HG03565 (cell line): ENCODE measurements around the gene CMTM5.
"Not testable (repeated sequence)": the region's sequence is repeated elsewhere in the genome, so short reads cannot be mapped to it uniquely, and the experiment has no call there.

Source experiments
- ATAC-seq: cut with Tn5 transposase; IDR thresholded peaks from one replicate; pipeline ENCODE4 v1.9.1; 2021; ENCODE audit warnings: mild to moderate bottlenecking, moderate library complexity; ENCODE audit not compliant: unreplicated experiment

Gene CMTM5

DNA sequence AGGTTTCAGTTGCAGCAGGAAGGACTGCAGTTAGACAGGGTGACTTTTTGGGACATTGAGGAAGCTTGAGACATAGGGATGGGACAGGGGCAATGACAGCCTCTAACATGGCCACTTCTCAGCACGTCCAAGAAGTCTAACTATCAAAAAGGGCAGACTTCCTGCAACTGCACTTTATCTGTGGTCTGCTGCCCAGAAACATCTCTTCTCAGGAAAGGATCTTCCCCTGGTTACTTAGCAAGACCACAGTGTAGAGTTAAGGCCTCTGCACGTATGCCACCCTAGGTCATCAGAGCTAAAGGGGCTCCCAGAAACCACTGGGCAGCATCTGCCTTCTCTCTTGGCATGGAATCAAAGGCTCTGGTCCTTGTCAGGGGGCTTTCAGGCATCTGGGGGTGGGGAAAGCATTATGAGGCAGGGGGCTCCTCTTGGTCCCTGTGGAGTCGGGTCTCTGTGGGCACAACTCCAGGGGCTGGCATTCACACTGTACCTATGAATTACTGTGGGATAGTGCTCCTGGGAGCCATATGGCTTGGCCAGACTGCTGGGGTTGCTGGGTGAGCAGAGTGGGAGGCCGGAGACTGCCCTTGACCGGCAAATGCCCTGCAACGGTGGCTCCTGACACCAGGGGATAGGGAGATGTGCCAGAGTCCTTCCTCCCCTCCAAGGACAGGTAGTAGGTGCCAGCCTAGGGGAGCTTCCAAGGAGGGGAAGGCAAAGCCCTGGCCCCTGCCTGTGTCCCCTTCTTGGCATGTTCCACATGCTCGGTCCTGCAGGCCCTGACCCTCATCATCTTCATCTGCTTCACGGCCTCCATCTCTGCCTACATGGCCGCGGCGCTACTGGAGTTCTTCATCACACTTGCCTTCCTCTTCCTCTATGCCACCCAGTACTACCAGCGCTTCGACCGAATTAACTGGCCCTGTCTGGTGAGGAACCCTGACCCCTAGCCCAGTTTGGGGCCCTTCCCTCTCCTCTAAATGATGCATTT lies 1.0 kb downstream of the CMTM5 start:
- no peak for ATAC-seq

DNA sequence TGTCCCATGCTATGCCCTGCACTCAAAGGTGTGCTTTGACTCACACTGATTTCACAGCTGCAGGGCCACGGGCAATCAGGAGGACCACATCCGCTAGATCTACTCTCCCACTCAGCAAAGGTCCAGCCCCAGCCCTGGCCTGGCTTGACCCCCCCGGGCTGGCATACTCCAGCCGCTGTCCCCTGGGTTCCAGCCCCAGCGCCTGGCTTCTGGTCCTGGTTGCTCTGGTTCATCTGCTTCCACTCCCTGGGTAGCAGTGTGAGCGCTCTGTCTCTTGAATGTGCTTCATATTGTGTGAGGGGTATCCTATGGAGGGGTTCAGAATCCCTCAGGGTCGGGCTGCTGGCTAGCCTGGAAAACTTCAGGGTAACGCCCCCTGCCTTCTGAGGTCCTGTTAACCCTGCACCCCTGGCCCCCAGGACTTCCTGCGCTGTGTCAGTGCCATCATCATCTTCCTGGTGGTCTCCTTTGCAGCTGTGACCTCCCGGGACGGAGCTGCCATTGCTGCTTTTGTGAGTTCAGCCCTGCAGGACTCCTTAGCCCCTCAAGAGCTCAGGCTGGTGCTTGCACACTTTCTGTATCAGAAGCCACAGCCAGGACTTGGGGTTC lies 1.9 kb downstream of the CMTM5 start:
- no peak for ATAC-seq

DNA sequence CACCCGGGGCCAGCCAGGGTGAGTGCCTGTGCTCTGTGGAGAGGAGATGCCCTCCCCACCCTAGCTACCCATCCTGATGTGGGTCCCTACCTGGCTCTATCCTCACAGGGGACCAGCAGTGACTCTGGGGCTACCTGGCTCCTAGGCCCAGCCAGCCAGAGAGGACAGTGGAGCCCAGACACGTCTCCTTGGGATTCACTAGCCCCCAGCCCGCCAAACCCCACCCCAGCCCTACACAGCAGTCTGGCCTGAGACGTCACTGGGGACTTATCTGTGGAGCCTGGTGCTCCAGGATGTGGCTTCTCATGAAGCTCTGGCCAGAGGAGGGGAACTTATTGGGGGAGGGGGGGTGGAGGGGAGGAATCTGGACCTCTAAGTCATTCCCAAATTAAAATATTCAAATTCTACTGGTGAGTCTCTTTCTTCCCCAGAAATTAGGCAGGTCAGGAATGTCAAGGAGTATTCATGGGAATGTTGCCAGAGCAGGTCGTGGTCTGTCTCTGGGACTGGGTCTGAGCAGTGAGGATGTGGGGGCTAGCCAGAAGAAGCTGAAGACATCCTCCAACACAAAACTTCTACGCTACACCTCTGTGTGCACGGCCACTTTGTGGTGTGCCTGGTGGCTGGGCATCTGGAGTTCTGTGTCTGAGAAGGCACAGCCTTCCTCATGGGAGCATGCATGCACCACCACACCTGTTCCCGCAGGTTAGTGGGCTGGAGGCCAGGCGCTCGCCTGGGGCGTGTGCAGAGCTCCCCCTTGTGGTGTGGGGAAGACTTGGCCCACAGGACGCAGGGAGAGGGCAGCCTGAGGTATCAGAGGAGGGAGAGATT lies 2.7 kb downstream of the CMTM5 start:
- ATAC-seq, result no peak

DNA sequence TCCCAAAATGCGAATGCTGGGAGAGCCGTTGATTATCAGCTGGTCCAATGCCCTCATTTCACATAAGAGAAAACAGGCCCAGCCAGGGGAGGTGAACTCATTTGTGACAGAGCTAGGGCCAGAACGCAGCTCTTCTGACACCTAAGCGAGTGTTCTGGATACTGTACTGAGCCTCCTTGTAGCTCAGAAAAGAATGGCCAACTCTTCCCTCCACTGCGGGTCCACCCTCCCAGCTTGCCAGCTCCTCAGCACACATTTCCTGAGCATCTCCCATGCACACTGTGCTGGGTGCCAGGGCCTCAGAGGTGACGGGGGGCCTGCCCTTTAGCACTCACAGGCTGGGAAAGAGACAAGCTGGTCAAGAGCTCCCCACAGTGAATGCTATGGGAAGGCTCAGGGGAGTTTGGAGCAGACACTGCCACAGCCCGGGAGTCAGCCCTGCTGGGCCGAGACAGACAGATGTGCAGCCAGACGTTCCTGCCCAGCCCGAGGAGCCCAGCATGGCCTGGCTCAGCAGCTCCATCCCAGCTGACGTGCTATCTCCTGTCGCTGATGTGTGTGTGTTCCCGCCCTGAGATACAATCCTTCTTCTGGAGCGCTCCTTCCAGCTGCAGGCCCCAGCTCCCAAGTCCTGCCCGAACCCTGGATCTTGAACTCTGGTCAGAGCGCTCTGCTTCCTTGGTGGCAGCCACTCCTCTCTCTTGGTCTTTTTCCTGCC lies 3.5 kb downstream of the CMTM5 start:
- no peak for ATAC-seq

DNA sequence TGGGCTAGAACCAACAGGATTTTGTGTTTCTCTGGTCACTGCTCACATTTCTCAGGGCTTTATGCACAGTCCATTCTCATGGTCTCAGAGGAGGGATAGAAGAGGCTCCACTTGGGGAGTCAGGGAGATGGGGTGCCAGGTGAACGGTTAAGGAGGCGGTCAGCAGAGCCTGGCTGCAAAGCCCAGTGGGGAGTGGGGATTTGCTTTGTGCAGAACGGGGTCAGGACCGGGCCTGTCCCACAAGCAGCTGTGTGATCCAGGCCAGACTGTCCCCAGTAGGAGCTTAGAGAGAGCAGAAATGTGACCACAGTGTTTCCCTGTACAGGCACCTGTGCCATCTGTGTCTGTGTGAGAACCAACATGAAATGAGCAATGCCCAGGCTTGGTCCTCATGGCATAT lies 4.1 kb downstream of the CMTM5 start:
- ATAC-seq, result no peak

DNA sequence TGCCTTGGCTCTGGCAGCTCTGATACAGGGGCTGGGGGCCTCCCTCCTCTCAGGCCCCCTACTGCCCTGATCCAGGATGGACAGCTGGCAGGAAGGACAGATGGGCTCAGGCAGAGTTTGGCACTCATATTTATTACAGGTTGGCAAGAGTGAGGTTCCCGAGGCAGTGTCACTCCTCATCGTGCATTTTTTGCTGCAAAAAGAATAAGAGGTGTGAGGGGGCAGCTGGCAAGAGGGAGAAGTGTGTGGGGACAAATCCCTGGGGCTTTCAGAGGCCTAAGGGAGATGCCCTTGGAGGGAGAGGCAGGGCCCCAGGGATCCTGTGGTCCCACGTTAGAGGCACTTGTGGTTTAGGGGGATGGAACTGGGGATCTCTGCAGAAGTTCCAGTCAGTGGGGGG lies 5.0 kb downstream of the CMTM5 start:
- ATAC-seq, result no peak

DNA sequence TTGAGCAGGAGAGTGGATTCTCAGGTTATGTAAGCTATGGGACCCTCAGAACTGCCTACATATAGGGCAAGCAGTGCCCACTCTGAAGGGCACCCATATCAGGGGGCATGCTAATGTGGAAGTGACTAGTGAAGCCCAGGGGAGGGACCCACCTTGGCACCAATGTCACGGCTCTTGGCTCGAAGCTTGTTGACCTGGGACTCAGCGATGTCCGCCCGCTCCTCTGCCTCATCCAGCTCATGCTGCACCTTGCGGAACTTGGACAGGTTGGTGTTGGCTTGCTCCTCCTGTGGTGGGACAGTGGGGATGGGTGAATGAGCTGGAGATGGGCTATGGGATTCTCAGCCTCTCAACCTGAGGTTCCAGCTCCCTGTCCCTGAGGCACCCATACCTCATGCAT lies 5.4 kb downstream of the CMTM5 start:
- no peak for ATAC-seq

DNA sequence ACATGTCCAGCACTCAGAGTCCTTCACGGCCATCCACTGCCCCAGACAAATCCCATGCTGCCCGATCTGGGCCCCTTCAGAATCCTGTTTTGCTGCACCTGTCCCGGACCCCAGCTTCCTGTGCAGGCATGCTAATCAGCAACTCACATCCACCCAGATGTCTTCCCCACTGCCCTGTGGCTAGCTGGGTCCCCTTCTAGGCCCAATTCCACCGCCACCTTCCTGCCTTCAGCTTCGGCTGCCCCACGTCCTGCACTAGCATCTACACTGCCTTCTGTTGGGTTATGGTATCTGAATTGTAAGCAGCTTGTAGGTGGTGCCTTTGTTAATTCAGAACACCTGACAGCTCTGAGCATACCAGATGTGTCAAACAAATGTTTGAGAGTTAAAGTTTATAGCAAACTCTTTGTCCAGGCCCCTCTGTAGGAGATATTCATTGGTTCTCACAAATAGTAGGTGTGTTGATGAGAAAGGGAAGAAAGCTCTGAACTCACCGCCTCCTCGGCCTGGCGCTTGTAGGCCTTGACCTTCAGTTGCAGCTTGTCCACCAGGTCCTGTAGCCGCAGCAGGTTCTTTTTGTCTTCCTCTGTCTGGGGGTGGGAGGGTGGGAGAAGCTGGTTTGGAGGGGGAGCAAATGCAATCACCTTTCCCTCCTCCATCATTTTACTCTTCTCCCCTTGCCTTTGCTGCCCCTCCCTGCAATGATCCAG lies 6.0 kb downstream of the CMTM5 start:
- ATAC-seq, result no peak

DNA sequence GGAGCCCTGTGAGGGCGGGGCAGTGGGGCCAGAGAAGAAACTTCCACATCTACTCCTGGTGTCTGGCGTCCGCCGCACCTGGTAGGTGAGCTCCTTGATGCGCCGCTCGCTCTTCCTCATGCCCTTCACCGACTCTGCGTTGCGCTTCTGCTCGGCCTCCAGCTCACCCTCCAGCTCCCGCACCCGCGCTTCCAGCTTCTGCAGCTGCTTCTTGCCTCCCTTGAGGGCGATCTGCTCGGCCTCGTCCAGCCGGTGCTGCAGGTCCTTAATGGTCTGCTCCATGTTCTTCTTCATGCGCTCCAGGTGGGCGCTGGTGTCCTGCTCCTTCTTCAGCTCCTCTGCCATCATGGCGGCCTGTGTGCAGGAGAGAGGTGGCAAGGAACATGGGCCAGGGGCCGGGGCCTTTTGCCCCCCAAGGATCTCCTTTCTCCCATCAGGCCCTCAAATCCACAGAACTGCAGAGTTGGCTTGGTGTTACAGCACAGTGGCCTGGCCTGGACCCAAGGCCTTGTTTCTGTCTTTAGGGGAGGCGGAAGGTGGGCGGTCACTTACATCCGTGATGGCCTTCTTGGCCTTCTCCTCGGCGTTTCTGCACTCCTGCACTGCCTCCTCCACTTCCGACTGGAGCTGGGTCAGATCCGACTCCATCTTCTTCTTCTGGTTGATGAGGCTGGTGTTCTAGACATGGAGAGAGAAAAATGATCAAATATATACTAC lies 7.7 kb downstream of the CMTM5 start:
- no peak for ATAC-seq

DNA sequence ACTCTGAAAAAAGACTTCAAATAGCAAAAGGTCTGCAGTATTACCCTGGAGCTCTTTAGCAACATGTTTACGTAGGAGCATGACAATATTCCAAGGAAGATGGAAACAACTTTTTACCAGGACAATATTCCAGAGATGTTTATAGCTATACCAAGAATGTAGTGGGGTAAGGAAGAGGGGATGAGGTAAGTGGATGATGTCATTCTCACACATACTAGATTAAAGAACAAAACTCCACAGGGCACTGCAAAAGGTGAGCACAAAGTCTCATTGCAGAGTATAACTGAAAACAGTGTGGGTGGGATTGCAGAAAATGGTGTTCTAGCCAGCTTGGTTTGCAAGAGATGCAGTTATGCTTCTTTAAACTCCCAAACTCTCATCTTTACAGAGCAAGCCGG lies 8.4 kb downstream of the CMTM5 start:
- ATAC-seq, result no peak

DNA sequence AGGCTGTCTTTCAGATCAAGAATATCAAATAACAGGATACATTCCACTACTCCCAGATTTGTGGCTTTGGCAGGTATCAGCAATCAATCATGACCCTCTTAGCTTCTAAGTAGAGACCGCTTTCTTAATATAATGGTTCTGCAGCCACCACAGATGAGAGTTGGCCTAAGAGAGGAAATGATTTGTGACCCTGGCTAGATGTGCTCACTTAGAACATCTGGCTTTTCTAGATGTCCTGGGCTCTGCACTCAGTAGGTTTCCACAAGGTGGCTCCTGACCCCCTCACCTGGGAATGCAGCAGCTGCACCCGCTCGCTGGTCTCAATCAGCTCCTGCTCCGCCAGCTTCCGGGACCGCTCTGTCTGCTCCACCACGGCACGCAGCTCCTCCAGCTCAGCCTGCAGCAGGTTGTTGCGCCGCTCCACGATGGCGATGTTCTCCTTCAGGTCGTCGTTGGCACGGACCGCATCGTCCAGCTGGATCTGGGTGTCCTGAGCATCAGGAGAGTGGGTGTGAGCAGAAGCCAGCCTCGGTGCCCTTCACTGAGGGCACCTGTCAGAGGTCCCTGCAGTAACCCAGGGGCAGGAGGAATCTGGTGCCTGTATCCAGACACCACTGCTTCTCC lies 8.9 kb downstream of the CMTM5 start:
- no peak for ATAC-seq

DNA sequence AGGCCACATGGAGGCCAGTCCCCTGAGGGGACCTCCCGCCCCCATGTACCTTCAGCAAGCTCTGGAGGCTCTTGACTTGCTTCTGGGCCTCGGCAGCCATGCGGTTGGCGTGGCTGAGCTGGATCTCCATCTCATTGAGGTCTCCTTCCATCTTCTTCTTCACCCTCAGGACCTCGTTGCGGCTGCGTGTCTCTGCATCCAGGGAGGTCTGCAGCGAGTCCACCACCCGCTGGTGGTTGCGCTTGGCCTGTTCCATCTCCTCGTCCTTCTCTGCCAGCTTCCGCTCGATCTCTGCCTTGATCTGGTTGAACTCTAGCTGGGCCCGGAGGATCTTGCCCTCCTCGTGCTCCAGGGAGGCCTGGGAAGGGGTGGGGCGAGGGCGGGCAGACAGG lies 9.4 kb downstream of the CMTM5 start:
- ATAC-seq, result not testable (repeated sequence)

DNA sequence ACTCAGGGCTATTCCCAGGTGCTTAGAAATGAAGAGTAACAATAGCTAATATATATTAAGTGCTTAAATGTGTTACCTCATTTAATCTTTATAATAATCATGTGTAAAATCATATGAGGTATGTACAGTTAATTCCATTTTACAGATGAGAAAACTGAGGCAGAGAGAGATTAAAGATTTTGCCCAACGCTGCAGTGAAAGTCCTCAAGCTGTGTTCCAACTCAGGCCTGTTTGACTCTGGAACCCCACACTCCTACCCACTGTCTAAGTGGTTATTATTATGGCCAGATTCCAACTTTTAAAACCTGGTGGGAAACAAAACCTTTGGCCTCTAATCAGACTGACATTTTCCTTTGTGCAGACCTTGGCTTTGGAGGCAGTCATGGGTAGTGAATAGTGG lies 10.2 kb downstream of the CMTM5 start:
- ATAC-seq, result no peak

DNA sequence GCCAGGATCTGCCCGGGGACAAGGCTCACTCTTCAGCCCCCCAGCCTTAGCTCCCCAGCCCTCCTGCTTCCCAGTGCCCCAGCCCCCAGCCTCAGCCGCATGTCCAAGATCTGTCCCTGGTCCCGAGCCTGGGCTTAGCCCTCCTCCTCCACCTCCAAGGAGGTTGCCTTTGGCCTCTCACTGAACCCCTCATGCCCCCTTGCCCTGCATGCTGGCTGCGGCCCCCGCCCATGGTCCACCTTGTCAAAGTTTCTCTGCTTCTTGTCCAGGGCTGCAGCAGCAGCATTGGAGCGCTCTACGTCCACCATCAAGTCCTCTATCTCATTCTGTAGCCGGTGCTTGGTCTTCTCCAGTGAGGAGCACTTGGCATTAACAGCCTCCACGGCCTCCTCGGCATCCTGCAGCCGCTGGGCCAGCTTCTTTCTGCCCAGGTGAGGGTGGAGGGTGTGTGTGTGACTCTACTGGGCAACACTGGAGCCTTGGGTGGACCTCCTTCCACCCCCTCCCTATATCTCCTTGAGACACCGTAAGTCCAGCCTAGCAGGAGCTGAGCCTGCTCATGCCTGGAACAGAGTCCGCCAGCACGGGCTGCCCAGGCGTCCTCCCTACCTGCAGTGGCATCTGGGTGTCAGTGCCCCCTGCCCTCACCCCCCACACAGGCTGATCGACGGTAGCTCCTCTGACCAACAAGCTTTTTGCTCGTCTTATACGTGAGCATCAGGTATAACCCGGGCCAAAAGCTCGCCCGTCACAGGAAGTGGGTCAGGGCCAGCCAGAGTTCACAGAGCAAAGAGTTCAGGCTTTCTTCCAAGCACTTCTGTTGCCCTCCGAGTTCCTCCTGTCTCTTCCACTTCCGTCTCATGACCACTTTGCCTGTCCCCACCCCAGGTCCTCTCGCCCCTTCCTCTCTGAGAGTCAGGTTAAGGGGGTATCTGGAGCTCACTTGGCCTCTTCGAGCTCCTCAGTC lies 11.4 kb downstream of the CMTM5 start:
- no peak for ATAC-seq

DNA sequence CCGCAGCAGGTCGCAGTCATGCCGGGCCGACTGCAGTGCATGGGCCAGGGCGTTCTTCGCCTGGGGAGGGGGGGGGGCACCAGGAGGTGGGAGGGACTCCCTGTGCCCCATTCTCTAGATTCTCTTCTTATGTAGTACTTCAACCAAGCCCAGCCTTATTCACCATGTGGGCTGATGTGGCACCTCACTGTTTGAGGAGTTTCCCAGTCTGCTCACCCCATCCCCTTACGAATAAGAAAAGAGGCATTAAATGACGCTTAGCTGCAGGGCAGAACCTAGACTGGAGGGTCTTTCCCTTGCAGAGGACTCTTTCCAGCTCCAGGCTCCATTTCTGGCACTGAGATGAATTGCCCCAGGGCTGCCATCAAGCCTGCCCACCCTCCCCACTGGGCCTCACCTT lies 12.2 kb downstream of the CMTM5 start:
- ATAC-seq, result no peak

DNA sequence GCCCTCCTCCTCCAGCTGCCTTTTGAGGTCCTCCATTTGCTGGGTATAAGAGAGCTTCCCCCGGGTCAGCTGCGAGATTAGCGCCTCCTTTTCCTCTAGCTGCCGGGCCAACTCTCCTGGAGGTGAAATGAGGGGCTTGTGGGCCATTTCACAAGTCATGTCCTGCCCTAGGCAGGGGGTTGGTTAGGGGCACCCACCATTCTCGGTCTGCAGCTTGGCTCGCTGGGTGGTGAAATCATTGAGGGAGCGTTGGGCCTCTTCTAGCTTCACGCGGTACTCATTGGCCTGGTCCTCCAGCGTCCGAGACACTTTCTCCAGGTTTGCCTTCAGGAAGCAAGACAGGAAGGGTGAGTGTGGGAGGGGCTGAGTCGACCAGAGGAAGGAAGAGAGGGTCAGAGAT lies 12.6 kb downstream of the CMTM5 start:
- ATAC-seq, result no peak

DNA sequence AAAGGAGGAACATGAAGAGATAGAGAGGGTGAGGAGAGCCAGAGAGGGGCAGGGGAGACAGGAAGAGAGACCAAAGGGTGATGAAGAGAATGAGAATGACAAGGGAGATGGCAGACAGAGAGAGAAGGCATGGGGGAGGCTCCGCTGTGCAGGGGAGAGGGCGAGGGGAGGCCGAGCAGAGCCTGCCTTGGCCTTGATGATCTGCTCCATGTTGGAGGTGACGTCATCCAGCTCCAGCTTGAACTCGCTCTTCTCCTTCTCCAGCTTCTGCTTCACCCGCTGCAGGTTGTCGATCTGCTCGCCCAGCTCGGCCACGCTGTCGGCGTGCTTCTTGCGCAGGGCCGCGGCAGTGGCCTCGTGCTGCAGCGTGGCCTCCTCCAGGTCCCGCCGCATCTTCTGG lies 13.0 kb downstream of the CMTM5 start:
- not testable (repeated sequence) for ATAC-seq

DNA sequence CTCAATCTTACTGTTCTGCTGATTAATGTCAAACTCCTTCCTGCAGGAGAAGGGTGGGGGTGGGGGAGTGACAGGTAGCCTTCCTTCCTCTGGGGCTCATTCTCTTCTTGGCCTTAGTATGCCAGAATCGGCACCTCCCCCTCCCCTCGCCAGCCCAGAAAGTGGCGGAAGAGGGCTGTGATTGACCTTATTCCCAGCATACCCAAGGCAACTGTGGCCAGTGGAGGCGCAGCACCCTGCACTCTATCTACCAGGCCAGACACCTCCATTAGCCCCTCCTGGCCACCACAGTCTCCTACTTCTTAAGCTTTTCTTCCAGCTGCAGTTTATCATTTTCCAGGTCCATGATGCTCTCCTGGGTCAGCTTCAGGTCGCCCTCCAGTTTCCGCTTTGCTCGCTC lies 15.8 kb downstream of the CMTM5 start:
- ATAC-seq, result no peak
